ENCODE measurements around the gene ADPRS. TPM values are rescaled to one million over a fixed set of nuclear protein-coding genes. Genes with fewer than 3 reads are reported as not detected.

The ADPRS gene
- total RNA-seq, 6 experiments from 2014 or later = 24.4 to 30.9 (median 27.0) TPM

DNA sequence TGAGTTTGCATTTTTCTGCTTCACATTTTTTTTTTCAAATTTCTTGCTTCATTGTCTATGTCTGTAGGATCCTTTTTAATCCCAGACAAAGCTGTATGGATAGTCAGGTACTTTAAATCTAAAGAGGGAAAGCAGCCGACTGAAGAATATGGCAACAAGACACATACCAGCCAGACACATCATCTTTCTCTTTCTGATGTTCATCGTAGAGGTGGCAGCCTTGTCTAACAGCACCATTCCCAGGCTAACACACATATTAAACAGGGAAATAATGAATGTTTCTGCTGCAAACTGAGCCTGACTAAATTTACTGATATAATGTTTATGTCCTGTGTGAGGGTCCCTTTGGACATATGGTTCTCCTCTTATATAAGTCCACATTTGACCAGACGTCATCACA is 8.5 kb upstream of the ADPRS start:
- Mint-ChIP-seq H3K36me3 (ENCODE audit: low read depth) (no peaks in the 10 kb centered on the region), H3K9me3 (no peaks in the 10 kb centered on the region), H3K4me3 (no peak overlapping the region), H3K4me1 (ENCODE audit: low read depth) (peaks cover 12% of the 10 kb centered on the region), H3K27me3 (ENCODE audit: insufficient read depth) (no peaks in the 10 kb centered on the region; the same call in 1 of the 2 replicates), H3K27ac (no peak overlapping the region)
- no peak for DNase-seq
- no peak for TF ChIP-seq CTCF (IDR thresholded peaks at IDR 0.05)

DNA sequence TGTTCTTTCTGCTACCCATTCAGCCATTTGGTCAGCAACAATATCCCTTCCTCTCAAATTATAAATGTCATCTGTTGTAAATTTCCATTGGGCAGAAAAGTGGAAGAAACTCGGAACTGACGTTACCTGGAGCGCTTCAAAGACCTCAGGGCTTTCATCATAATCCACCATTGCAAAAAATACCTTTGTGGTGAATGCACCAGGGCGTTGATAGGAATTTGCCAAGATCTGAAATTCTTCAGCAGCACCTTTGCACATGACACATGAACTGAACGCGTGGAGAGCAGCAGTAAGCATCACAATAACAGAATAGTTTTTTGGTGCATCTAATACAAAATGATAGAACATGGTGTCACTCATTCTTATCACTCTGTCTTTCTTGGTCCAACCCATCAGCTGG is 7.9 kb upstream of the ADPRS start:
- no peak overlapping the region for H3K4me3 Mint-ChIP-seq
- no peak for DNase-seq
- H3K4me1 Mint-ChIP-seq (ENCODE audit: low read depth) = peaks cover 12% of the 10 kb centered on the region
- no peaks in the 10 kb centered on the region for H3K36me3 Mint-ChIP-seq (ENCODE audit: low read depth)
- H3K9me3 Mint-ChIP-seq = no peaks in the 10 kb centered on the region
- no peaks in the 10 kb centered on the region; the same call in 1 of the 2 replicates for H3K27me3 Mint-ChIP-seq (ENCODE audit: insufficient read depth)
- no peak for TF ChIP-seq CTCF (IDR thresholded peaks at IDR 0.05)
- H3K27ac Mint-ChIP-seq = no peak overlapping the region

DNA sequence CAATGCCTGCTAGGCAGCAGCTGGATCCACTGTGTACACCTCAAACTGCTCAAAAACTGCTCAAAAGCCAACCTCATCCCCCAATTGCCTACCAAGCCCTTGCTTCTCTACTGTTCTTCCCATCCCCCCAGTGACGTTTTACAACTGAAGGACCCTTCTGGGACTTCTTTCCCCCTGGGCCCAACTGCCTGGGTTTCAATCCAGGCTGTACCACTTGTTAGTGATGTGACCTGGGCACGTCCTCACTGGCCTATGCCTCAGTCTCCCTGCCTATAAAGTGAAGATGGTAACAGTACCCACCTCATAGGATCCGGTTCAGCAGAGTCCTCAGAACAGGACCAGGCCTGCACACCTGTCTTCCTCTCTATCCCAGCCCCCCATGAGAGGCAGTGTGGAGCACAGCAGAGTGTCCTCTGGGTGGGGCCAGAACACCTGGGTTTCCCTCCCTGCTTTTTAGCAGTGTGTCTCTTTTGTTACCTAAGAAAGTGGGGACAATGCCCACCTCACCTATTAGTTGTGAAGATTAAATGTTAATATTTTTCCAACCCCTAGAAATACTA is 6.7 kb upstream of the ADPRS start:
- peaks cover 12% of the 10 kb centered on the region for H3K4me1 Mint-ChIP-seq (ENCODE audit: low read depth)
- no peaks in the 10 kb centered on the region for H3K9me3 Mint-ChIP-seq
- H3K4me3 Mint-ChIP-seq = no peak overlapping the region
- no peak for TF ChIP-seq CTCF (IDR thresholded peaks at IDR 0.05)
- H3K27ac Mint-ChIP-seq = no peak overlapping the region
- no peaks in the 10 kb centered on the region; the same call in 1 of the 2 replicates for H3K27me3 Mint-ChIP-seq (ENCODE audit: insufficient read depth)
- no peak for DNase-seq
- H3K36me3 Mint-ChIP-seq (ENCODE audit: low read depth) = no peaks in the 10 kb centered on the region

DNA sequence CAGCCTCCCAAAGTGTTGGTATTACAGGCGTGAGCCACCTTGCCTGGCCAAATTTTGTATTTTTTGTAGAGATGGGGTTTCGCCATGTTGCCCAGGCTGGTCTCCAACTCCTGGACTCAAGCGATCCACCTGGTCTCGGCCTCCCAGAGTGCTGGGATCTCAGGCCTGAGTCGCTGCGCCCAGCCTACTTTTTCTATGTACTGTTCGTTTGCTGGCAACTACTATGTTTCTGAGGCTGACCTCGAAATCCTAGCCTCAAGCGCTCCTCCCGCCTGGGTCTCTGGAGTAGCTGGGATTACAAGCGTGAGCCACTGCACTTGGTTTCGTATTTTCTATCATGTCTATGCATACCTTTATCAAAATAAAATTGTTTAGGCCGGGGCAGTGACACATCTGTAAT is 5.5 kb upstream of the ADPRS start:
- no peaks in the 10 kb centered on the region for H3K9me3 Mint-ChIP-seq
- H3K27me3 Mint-ChIP-seq (ENCODE audit: insufficient read depth) = no peaks in the 10 kb centered on the region; the same call in 1 of the 2 replicates
- H3K27ac Mint-ChIP-seq = no peak overlapping the region
- no peaks in the 10 kb centered on the region for H3K36me3 Mint-ChIP-seq (ENCODE audit: low read depth)
- H3K4me3 Mint-ChIP-seq = no peak overlapping the region
- no peak for DNase-seq
- H3K4me1 Mint-ChIP-seq (ENCODE audit: low read depth) = peaks cover 12% of the 10 kb centered on the region
- TF ChIP-seq CTCF (IDR thresholded peaks at IDR 0.05) = no peak

- no peak within 1 kb of the TSS for H3K27ac Mint-ChIP-seq
- H3K27me3 Mint-ChIP-seq (ENCODE audit: insufficient read depth) = no peaks in the 10 kb centered on the region; the same call in 1 of the 2 replicates
- H3K36me3 Mint-ChIP-seq (ENCODE audit: low read depth) = no peaks in the 10 kb centered on the region
- H3K9me3 Mint-ChIP-seq = no peaks in the 10 kb centered on the region
- peaks cover 12% of the 10 kb centered on the region for H3K4me1 Mint-ChIP-seq (ENCODE audit: low read depth)
- peak within 1 kb of the TSS; percentile 69 for H3K4me3 Mint-ChIP-seq
- DNase-seq = no peak
- TF ChIP-seq CTCF (IDR thresholded peaks at IDR 0.05) = peak; percentile 13; the same call in 1 of the 2 replicates
Measured at GRCh38 chr1:36083635-36084496, 4.8 kb upstream of the ADPRS start, which contains the start of gene TEKT2. TEKT2 (plus strand) TSS chr1:36084094; CDS start chr1:36084922, 828 bp downstream.
